GM18499 (cell line): Measurements from ENCODE around the gene FAM20B.

ENCODE experiments used
- ATAC-seq: cut with Tn5 transposase; IDR thresholded peaks from one replicate; pipeline ENCODE4 v1.9.1; 2021; ENCODE audit warnings: moderate number of reproducible peaks; ENCODE audit not compliant: insufficient read depth, unreplicated experiment

FAM20B gene

DNA sequence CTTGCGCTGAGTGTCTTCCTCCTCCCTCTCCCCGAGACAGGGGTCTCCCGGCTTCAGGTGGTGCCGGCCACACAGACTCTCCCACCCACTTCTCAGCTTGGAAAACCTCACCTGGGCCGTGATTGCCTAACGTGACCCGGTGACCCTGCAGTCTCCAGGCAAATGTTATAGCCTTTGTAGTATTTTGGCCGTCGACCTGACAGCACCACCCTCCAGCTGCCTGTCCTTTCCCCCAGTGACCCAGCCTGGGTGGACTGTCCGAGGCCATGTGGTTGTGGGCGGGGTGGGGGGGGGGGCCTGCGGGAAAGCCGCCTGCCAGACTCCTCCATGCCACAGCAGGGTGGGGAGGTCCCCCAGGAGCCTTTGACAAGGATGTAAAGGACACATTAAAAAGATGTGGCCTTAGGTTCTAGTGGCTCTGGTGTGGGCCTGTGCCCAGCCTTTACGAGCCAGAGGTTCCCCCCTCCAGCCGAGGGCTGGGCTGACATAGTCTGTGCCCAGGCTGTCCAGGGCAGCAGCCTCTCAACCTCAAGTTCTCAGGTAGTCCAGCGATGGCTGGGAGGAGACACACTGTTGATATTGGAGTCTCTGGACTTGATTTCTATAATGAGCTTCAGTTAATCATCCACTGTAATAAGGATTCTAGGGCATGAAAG is 64.3 kb downstream of the FAM20B start:
- ATAC-seq: no peak

DNA sequence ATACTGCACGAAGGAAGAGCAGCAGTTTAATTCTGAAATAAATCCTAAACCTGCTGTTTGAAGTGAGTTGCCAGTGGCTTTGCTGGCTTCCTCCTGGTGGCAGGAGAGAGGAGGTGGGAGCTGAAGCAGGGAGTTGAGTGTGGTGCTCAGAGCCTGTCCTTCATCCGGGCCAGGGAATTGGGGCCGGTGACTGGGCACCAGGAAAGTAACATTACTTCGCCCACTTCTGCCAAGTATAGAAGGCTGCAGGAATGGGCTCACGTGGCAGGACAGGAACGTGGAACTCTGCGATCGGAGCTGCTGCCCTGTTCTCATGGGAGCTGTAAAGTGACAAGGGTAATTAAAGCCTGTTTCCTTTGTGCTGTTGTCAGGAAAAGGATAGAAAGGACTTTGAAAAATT is 64.8 kb downstream of the FAM20B start:
- no peak for ATAC-seq

DNA sequence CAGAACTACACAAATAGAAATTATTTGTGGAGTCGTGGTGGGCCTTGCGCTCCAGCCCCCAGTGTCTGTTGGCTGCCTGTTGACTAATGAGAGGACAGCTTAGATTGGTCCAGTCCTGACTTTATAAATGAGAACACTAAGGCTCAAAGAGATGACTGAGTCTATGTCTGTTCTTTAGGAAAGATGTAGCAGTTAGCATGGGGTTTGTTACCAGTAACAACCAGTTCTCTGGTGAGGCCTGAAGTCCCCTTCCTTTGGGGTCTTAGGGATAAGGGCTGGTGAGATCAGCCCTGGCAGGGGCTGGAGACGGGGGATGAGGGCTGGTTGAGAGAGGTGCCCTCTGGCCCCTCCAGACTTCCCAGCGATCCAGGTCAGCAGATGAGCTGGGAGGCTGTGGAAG is 65.2 kb downstream of the FAM20B start:
- ATAC-seq: no peak

DNA sequence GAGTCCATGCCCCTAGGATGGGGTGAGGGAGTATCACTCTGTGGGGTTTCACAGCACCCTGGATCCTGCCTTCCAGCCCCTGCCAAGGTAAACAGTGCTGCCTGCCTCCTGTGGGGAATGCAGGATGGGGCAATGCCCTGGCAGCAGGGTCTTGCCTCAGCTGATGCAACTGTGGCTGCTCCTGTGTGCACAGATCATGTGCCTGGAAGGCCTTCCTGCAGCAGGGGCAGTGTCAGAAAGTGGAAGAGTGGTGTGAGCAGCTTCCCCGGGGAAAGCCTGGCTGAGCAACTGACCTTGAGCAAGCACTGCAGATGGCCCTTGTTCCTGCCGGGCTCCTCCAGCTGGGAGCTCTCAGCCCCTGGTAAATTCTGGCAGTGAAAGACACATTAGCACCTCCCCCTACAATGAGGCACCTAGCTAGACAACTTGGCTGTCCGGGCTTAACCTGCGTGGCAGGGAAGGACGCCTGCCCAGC is 66.0 kb downstream of the FAM20B start:
- ATAC-seq: no peak

DNA sequence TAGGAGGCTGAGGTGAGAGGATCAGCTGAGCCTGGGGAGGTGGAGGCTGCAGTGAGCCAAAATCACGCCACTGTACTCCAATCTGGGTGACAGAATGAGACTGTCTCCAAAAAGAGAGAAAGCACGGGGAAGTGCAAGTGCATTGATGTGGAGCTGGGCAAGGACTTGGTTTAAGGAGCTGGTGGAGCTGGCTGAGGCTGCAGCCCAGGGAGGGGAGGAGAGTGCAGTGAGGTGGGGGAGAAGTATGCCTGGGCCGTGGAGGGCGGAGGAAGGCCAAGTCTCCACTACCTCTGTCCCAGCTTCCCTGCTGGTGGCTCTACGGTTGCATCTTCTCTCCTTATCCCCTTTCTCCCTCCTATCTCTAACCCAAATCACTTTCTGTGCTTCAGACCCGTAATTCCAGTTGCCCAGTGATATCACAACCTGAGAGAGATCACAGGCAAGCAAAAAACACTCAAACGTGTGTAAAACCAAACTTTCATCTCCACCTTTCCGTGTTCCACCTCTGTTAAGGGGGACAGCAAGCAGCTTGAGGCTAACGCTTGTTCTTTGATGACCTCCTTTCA is 67.3 kb downstream of the FAM20B start:
- ATAC-seq: no peak

DNA sequence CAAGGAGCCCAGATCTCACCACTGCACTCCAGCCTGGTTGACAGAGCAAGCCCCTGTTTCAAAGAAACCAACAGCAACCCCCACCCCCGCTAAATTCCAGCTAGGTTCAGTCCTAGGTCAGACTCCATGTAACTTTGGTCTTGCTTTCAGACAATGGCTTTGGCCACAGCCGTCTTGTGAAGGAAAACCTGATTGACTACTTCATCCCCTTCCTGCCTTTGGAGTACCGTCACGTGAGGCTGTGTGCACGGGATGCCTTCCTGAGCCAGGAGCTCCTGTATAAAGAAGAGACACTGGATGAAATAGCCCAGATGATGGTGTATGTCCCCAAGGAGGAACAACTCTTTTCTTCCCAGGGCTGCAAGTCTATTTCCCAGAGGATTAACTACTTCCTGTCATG is 69.1 kb downstream of the FAM20B start:
- ATAC-seq: no peak

DNA sequence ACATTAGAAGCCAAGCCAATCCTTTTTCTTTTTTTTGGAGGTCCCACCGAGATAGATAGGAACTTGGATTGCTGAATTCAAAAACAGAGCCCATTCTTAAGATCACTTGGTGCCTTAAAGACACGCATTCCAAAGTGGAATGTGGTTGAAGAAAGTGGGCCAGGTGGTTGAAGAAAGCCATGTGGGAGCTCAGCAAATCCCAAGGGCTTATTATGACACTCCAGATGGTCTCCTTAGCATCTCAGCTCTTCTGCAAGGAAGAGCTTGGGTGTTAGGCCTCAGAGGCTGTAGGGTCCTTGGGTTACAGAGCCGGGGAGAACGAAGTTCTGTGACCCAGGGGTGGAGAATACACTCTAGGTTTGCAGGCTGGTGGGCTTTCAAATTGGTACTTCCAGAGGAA is 69.7 kb downstream of the FAM20B start:
- ATAC-seq: no peak

DNA sequence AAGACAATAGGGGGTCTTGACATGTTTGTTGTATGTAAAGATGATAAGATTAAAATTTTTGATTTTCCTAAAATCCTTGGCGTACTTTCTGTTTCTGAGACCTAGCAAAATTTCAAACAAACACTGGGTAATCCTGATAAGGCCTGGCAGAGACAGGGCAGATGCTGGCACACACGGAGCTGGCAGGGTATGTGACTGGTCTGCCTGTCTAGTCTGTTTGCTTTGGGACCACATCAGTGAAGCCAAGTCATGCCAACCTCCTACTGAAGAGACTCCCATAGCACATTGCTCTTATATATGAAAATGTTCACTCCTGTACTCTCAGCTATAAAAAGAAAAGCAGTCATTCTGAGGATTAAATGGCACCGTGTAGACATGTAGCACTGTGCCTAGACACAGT is 70.2 kb downstream of the FAM20B start:
- no peak for ATAC-seq

DNA sequence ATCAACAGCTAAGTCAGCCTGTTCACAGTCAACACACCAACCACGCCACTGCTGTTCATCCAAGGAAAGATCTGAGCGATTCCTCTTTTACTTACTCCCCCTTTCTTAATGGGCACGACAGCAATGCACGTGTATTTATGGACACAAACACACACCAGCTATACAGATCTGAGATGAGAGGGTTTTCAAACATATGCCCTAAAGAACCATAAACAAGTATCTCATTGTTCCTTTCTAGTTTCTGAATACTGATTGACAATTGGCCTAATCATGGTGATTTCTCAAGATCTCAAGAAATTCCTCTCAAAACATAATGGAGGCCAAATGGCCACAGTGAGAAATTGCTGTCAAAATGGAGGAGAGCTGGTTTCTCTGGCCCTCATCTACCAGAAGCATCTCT is 74.2 kb downstream of the FAM20B start:
- ATAC-seq: no peak

DNA sequence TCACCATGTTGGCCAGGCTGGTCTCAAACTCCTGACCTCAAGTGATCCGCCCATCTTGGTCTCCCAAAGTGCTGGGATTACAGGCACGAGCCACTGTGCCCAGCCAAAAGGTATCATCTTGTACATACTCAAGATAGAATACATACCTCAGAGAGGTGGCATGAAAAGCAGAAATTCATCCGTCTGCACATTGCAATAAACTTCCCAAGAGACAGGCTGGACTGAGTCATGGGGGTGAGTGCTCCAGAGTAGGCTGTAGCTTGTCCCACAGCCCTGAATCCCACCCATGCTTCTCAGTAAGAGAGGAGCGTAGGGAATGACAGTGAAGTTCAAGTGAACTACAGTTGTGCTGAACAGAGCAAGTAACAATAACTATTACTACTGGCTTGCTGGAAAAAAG is 75.9 kb downstream of the FAM20B start:
- no peak for ATAC-seq

DNA sequence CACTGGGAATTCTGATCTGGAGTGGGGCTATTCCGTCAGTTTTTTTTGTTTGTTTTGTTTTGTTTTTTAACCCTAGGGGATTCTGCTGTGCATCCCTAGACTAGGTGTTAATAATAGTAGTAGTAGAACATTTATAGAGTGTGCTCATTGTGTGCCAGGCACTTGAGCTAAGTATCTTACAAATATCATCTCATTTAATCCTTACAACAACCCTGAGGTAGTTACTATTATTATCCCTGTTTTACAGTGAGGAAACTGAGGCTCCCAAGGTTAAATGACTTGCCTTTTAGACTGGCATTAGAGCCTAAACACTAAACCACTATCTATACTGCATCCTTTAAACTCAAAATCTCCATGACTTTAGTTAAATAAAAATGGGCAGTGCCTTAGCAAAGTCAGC is 78.3 kb downstream of the FAM20B start:
- no peak for ATAC-seq

DNA sequence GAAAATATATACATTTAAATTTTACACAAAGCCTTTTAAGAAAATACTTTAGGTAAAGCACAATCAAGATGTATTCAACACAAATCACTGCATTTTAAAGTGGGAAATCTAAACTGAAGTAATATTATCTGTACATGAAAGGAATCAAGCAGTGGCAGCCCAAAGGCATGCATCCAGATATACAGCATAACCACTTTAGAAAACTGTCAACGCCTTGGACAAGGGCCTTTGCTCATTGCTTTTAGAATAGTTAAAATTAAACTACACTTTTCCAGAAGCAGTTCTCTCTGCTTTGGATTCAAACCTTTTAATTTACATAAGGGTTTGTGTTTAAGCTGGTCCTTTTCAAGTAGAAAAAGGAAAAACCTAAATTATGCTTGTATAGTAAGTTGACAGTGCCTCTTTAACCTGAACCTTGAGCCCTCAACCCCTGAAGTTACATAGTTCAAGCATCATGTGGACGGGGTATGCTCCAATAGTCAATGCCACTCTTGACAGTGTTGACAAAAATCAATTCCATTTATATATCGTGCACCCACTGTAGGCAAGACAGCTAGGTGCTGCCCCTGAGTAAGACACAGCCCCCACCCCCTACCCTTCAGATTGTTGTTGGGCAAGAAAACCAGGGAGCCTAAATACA is 79.0 kb downstream of the FAM20B start:
- ATAC-seq: no peak

DNA sequence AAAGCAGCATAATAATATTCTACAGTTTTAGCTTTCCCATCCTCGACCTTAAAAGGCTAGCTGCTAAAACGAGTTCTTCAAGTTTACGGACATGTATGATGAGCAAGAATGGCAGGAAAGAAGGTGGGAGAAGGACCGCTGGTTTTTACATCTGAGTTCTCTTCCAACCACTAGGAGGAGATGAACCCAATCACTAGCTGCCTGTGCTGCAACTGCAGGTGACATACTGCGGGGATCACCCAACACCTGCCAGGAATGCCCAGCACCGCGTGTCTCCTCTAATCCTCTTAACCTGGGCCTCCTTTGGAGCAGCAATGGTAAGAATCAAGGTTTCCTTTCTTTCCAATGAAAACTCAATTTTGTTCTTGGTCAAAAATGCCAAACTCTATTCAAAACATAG is 79.7 kb downstream of the FAM20B start:
- ATAC-seq: no peak

DNA sequence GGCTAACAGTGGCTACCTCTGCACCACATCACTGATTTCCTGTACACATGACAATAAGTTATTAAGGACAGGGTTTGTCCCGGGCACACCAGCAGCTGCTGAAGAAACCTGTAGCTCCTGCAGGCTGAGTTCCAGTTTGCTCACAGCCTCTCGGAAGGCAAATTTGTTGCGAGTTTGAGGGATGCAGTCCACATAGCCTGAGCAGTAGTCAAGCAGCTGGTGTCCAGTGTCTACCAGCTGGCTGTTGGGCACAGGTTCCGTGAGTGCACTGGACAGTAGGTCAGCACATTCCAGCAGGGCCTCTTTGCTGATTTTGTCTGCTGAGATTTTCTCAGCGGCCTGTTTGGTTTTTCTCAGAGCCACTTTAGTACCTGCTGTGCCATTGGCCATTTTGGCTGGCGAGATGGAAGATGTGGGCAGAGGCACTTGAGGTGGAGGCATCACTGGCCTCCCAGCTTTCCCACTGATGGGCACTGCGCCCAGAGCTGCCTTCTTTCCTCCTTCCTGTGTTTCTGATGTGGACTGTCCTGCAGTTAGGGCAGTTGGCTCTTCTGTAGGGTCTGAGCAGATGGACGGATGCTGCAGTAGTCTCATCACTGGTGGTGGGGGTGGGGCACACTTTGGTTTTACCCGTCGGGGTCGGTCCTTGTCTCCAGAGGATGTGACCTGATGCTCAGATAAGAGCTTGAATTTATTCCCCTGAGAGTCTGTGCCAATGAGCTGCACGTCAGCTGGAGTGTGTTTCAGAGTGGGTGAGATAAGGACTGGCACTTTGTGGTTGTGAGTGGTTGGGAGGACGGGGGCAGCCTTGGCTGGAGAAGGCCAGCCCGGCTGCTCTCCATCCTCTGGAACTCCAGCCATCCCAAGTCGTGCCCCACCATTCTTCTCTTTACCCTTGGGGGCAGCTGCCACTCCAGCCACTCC is 82.3 kb downstream of the FAM20B start:
- ATAC-seq: no peak

DNA sequence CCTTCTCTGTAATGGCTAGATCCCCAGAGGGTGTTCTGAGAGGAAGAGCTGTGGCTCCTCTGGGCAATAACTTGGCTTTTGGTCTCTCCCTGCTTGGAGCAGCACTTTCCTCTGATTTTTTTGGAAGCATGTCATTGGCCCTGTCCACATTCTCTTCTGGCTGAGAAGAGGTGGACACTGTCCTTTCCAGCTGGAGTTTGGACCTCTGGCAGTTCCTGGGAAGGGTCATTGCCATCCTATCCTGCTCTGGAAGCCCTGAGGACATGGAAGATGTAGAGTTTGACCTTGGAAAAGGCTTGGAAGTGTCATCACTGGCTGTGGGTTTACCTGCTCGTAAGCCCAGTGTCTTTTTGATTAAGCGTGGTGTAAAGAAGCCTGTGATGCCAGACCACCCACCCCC is 83.0 kb downstream of the FAM20B start:
- ATAC-seq: no peak

DNA sequence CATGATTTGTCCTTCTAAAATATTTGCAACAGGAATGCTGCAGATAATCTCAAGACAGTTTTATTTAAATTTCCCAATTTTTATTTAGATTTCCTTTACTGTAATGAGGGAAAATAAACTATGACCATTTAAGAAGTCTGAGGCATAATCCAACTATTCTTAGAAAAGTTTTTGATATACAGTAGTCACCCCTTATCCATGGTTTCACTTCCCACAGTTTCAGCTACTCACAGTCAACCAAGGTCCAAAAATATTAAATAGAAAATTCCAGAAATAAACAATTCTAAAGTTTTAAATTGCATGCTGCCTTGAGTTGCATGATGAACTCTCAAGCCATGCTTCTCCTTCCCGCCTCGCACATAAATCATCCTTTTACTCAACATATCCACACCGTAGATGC is 89.5 kb downstream of the FAM20B start:
- no peak for ATAC-seq

DNA sequence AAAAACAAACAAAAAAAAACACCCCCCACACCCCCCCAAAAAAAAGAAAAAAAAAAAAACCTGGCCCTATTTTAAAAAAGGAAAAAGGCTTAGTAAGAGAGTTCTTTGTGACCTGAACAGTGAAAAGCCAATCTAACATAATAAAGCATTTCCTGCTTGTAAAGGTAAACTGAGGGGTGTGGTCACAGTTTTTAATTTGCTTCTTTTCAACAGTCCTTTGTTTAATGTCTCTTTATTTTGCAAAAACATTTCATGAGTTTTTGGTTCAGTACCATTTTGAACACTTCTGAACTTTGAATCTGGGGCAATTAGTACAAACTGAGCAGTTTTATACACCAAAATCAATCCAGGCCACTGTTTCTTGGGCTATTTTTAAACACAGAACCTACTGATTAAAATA is 93.8 kb downstream of the FAM20B start:
- ATAC-seq: no peak

DNA sequence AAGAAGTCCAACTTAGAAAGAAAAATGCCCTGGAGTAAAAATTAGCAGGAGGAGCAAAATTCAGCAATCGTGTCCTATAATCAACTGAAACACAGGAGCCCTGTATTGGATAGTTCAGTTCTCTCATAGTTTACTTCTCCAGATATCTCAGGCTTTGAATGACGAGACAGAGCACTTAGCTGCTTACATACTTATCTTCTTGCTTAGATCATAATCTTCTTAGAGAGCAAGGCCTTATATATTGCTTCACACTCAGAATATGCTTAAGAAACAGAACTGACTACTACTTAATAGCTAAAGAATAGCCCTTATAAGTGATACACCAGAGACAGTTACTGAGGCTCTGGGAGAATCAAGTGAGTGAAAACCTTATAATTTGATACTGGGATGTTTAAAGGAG is 95.0 kb downstream of the FAM20B start:
- ATAC-seq: no peak

DNA sequence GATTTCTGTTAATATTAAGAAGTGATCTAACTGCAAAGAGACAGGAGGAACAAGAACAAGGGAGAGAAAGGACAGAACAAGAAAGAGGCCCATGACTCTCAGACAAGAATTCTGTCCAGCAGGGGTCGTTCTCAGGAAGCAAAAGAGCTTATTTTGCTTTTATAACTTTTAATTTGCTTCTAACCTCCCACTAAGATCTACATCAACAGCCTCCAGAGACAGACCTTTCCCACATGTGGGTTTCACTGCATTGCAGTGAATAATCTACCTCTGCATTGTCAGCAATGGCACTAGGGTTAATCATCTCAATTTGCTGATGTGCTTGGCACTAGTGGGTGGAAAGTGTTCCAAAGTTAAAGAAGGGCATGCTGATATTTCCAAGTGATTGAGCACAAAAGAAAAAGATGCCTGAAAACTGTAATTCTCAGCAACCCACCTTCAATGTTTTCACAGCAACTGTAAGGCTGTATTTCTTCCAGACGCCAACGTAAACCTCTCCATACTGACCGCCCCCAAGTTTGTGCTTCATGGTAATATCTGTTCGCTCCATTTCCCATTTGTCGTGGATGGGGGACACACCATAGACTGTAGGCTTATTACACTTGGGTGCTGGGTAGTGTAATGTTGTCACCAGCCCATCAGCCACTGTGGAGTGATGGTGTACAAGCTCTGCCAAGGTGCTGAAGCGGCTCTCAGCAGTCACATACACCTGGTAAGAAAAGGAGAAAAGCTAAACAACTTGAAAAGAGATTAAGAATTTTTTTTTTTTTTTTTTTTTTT is 95.7 kb downstream of the FAM20B start:
- ATAC-seq: no peak

DNA sequence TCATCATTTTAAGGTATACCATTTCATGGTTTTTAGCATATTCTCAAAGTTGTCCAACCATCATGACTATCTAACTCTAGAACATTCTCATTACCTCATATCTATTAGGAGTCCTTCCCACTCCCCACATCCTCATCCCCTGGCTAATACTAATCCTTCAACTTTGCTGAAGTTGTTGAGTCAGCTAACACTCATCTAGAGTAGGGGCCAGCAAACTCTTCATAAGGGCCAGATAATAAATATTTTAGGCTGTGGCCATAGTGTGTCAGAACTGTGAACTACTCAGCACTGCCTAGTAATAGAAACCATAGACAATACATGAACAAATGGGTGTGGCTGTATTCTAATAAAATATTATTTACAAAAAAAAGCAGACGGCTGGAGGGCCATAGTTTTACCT is 99.2 kb downstream of the FAM20B start:
- ATAC-seq: no peak
